HepG2 (cell line): ENCODE measurements around the gene CNN3.

ENCODE experiments used
- E2F1 ChIP-seq: sonication (generic); formaldehyde crosslinking; IDR thresholded peaks from 2 replicates; pipeline ENCODE4 v1.5.0; 2020; ENCODE audit warnings: missing genetic modification reagents
- EZH2 ChIP-seq: conservative IDR thresholded peaks from 2 replicates; pipeline ENCODE4 v1.6.1; 2012; ENCODE audit warnings: mild to moderate bottlenecking, low read depth, low read length, moderate library complexity
- FOXK2 ChIP-seq: fragments of 450-650 bp; IDR thresholded peaks from 2 replicates; pipeline ENCODE4 v1.6.1; 2016
- MAX ChIP-seq: IDR thresholded peaks from 2 replicates; pipeline ENCODE4 v1.6.1; 2012; ENCODE audit warnings: inconsistent platforms
- SRSF9 ChIP-seq: fragments of 200-400 bp; formaldehyde crosslinking; IDR thresholded peaks from 2 replicates; pipeline ENCODE4 v1.6.1; 2018; ENCODE audit warnings: borderline replicate concordance, mild to moderate bottlenecking, low read depth, low read length; ENCODE audit not compliant: insufficient read depth, poor library complexity, severe bottlenecking
- STAT5B ChIP-seq: sonication (generic); formaldehyde crosslinking; IDR thresholded peaks from 2 replicates; pipeline ENCODE4 v1.4.0; 2020; ENCODE audit warnings: missing genetic modification reagents

GRCh38 chr1:94859174-94859573 lies 67.7 kb downstream of the CNN3 start:
- TF ChIP-seq EZH2 (no peak), FOXK2 (no peak), MAX (no peak), E2F1 (CRISPR knock-in tag) (no peak), SRSF9 (no peak), STAT5B (CRISPR knock-in tag) (no peak)
